HepG2 (cell line): ENCODE results near the gene GPT2. TPM values are rescaled to one million over a fixed set of nuclear protein-coding genes. Genes with fewer than 3 reads are reported as not detected.

Experiments
- ATAC-seq: fragments of 200-7000 bp; cut with Tn5 transposase; 3 replicates; pipeline ENCODE4 v1.9.1; 2020; ENCODE audit warnings: mild to moderate bottlenecking, moderate library complexity
- BruUV-seq: library from RNA; stranded (reverse); fragments of 400-500 nt; replicated peaks from 2 replicates; lab custom pipeline; 2021; lab: Mats Ljungman, UMichigan
- CTCF ChIA-PET: fragments of 300-600 bp; formaldehyde crosslinking; extraction: SDS; loops from one replicate; lab custom pipeline; 2021; ENCODE audit warnings: low total read pairs, inconsistent platforms, low intra/inter-chr PET ratio; lab: Yijun Ruan, JAX
- POLR2A ChIA-PET: fragments of 350-600 bp; sonication (Branson Sonifier 250); formaldehyde crosslinking; loops from one replicate; lab custom pipeline; 2020; ENCODE audit warnings: antibody characterized with exemption, inconsistent platforms; lab: Yijun Ruan, JAX
- DNase-seq: peaks from one replicate; pipeline ENCODE4 v3.0.0-alpha.2; 2015; ENCODE audit warnings: low spot score
- FAIRE-seq: peaks from 3 replicates; lab custom pipeline; 2011; peaks lifted over from hg19 to GRCh38; lab: Jason Lieb, UNC
- H2AFZ ChIP-seq: one replicate; pipeline ENCODE4 v1.6.1; 2011; ENCODE audit warnings: low read length, inconsistent platforms
- H3K27ac ChIP-seq: fragments of 300-600 bp; 3 replicates; pipeline ENCODE4 v1.8.0; 2011; ENCODE audit warnings: mixed run types, mild to moderate bottlenecking, mixed read lengths, low read length, inconsistent platforms; ENCODE audit not compliant: insufficient read depth; ENCODE audit errors: extremely low read length
- H3K27me3 ChIP-seq, 2 experiments: fragments of 200-600 bp in 1 of 2; 2 replicates in 1 of 2; 3 replicates in 1 of 2; pipeline versions ENCODE4 v1.6.0 to v1.8.0; 2011; ENCODE audit warnings: low read length in 2 of 2, mild to moderate bottlenecking in 2 of 2, moderate library complexity in 2 of 2, inconsistent platforms in 1 of 2; ENCODE audit not compliant: insufficient read depth in 2 of 2, control insufficient read depth in 1 of 2
- H3K36me3 ChIP-seq, 2 experiments: fragments of 200-600 bp in 1 of 2; replicated peaks in 1 of 2; 2 replicates in 1 of 2; 3 replicates in 1 of 2; pipeline versions ENCODE4 v1.5.1 to v1.8.0; 2011; ENCODE audit warnings: low read length in 2 of 2, inconsistent platforms in 1 of 2; ENCODE audit not compliant: insufficient read depth in 2 of 2, control insufficient read depth in 1 of 2
- H3K4me1 ChIP-seq: 2 replicates; pipeline ENCODE4 v1.5.1; 2012; ENCODE audit warnings: low read length, inconsistent platforms; ENCODE audit not compliant: insufficient read depth
- H3K4me2 ChIP-seq: 2 replicates; pipeline ENCODE4 v1.6.0; 2011; ENCODE audit warnings: low read depth, low read length, inconsistent platforms
- H3K4me3 ChIP-seq, 3 experiments: fragments of 200-600 bp in 1 of 3; sonication (generic), shearing (Covaris generic) in 1 of 3; replicated peaks in 1 of 3; 2 replicates each; pipeline ENCODE4 v1.5.1; 2011 to 2016; ENCODE audit warnings: low read length in 3 of 3, inconsistent platforms in 2 of 3, low read depth in 2 of 3, mild to moderate bottlenecking in 2 of 3, control low read depth in 1 of 3, mixed read lengths in 1 of 3; ENCODE audit not compliant: insufficient read depth in 1 of 3
- H3K79me2 ChIP-seq: one replicate; pipeline ENCODE4 v1.6.1; 2011; ENCODE audit warnings: low read length, inconsistent platforms; ENCODE audit not compliant: insufficient read depth
- H3K9ac ChIP-seq: 2 replicates; pipeline ENCODE4 v1.6.0; 2011; ENCODE audit warnings: mild to moderate bottlenecking, low read depth, low read length, inconsistent platforms; ENCODE audit not compliant: insufficient read depth
- H3K9me3 ChIP-seq: 2 replicates; pipeline ENCODE4 v1.5.1; 2012; ENCODE audit warnings: mild to moderate bottlenecking, low read length
- H4K20me1 ChIP-seq: 2 replicates; pipeline ENCODE4 v1.6.0; 2011; ENCODE audit warnings: inconsistent platforms, mild to moderate bottlenecking, low read length, moderate library complexity; ENCODE audit not compliant: insufficient read depth
- ARNTL ChIP-seq: sonication (generic); formaldehyde crosslinking; IDR thresholded peaks from 2 replicates; pipeline ENCODE4 v1.4.0; 2020; ENCODE audit warnings: mild to moderate bottlenecking, missing genetic modification reagents
- CEBPB ChIP-seq: IDR thresholded peaks from 2 replicates; pipeline ENCODE4 v1.6.1; 2011; ENCODE audit warnings: low read depth, low read length, improper control_type of control experiment, borderline replicate concordance
- FOSL2 ChIP-seq: sonication (generic); formaldehyde crosslinking; IDR thresholded peaks from 2 replicates; pipeline ENCODE4 v1.4.0; 2020; ENCODE audit warnings: missing genetic modification reagents
- ZNF160 ChIP-seq: sonication (generic); formaldehyde crosslinking; IDR thresholded peaks from 2 replicates; pipeline ENCODE4 v1.8.0; 2022; ENCODE audit warnings: mild to moderate bottlenecking, inconsistent platforms, missing genetic modification reagents
- WGBS: methylation state at CpG from one replicate; pipeline ENCODE4 v1.1.6; 2017; ENCODE audit warnings: low lambda C conversion rate; 5-methylcytosine and 5-hydroxymethylcytosine counted together
- in situ Hi-C: cut with HindIII; loops from 2 replicates; pipeline ENCODE4 v1.10.0; 2017; ENCODE audit warnings: low pct_unique_long_range_greater_than_20kb; ENCODE audit not compliant: extremely low pct_ligation_motif_present
- intact Hi-C: fragments of 100-400 bp; cut with micrococcal nuclease; formaldehyde crosslinking; loops from one replicate; pipeline ENCODE4 v1.10.0; 2022; ENCODE audit not compliant: unreplicated experiment
- polyA plus RNA-seq, 8 experiments: library from polyadenylated mRNA; depleted of rRNA in 3 of 8; stranded (reverse) in 7 of 8; unstranded in 1 of 8; fragments of >200 nt; fragmentation: Illumina TruSeq in 4 of 8; extraction: Trizol in 4 of 8; gene quantifications; 2 replicates each; pipeline versions ENCODE4 v1.2.1 to v1.2.3, GENCODE V29; 2011 to 2016; ENCODE audit warnings: low read depth in 4 of 8, missing spikeins in 1 of 8, mixed read lengths in 1 of 8; ENCODE audit not compliant: insufficient read depth in 1 of 8
- total RNA-seq, 5 experiments: library from RNA; depleted of rRNA; stranded (reverse); fragments of >200 nt; fragmentation: Illumina TruSeq; extraction: Trizol; gene quantifications; 2 replicates each; pipeline ENCODE4 v1.2.3, GENCODE V29; 2016; ENCODE audit warnings: low read depth in 1 of 5
- TF ChIP-seq, protein P1 (sequence below): sonication (generic); formaldehyde crosslinking; IDR thresholded peaks from one replicate; pipeline ENCODE4 v1.5.1; 2020; ENCODE audit warnings: mild to moderate bottlenecking, missing genetic modification reagents; ENCODE audit errors: not compliant biosample characterization

Gene GPT2
- total and polyA plus RNA-seq, 2 of the 13 experiments (the other 11 are each of a cell fraction or from before 2014, with no cell fraction given) = 138 to 267 TPM

DNA sequence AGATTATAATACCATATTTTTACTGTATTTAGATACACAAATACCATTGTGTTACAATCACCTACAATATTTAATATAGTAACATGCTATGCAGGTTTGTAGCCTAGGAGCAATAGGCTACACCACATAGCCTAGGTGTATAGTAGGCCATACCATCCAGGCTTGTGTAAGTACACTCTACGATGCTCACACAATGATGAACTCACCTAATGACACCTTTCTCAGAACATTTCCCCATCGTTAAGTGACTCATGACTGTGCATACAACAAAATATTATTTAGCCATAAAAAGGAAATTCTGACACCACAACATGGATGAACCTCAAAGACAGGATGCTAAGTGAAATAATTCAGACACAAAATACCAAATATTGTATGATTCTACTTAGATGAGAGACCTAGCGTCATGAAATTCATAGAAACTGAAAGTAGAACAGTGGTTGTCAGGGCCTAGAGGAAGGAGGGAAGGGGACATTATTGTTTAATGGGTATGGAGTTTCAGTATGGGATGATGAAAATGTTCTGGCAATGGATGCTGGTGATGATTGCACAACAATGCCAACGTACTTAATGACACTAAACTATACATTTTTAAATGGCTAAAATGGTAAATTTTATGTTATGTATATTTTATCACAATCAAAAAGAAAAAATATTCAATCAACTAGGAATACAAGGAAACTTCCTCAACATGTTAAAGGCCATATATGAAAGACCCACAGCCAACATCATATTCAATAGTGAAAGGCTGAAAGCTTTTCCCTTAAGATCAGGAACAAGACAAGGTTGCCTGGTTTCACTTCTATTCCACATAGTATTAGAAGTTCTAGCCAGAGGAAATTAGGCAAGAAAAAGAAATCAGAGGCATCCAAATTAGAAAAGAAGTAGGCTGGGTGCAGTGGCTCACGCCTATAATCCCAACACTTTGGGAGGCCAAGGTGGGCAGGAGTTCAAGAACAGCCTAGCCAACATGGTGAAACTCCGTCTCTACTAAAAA is 47.3 kb upstream of the GPT2 start:
- H3K4me2 ChIP-seq = peak overlapping the region; percentile 53; the same call in 1 of the 2 replicates
- DNase-seq = no peak
- POLR2A ChIA-PET = no interaction called here
- H4K20me1 ChIP-seq = no peaks in the 10 kb centered on the region
- peak; percentile 86 for TF ChIP-seq CEBPB
- no peak for TF ChIP-seq ARNTL (CRISPR knock-in tag)
- TF ChIP-seq, protein P1, sequence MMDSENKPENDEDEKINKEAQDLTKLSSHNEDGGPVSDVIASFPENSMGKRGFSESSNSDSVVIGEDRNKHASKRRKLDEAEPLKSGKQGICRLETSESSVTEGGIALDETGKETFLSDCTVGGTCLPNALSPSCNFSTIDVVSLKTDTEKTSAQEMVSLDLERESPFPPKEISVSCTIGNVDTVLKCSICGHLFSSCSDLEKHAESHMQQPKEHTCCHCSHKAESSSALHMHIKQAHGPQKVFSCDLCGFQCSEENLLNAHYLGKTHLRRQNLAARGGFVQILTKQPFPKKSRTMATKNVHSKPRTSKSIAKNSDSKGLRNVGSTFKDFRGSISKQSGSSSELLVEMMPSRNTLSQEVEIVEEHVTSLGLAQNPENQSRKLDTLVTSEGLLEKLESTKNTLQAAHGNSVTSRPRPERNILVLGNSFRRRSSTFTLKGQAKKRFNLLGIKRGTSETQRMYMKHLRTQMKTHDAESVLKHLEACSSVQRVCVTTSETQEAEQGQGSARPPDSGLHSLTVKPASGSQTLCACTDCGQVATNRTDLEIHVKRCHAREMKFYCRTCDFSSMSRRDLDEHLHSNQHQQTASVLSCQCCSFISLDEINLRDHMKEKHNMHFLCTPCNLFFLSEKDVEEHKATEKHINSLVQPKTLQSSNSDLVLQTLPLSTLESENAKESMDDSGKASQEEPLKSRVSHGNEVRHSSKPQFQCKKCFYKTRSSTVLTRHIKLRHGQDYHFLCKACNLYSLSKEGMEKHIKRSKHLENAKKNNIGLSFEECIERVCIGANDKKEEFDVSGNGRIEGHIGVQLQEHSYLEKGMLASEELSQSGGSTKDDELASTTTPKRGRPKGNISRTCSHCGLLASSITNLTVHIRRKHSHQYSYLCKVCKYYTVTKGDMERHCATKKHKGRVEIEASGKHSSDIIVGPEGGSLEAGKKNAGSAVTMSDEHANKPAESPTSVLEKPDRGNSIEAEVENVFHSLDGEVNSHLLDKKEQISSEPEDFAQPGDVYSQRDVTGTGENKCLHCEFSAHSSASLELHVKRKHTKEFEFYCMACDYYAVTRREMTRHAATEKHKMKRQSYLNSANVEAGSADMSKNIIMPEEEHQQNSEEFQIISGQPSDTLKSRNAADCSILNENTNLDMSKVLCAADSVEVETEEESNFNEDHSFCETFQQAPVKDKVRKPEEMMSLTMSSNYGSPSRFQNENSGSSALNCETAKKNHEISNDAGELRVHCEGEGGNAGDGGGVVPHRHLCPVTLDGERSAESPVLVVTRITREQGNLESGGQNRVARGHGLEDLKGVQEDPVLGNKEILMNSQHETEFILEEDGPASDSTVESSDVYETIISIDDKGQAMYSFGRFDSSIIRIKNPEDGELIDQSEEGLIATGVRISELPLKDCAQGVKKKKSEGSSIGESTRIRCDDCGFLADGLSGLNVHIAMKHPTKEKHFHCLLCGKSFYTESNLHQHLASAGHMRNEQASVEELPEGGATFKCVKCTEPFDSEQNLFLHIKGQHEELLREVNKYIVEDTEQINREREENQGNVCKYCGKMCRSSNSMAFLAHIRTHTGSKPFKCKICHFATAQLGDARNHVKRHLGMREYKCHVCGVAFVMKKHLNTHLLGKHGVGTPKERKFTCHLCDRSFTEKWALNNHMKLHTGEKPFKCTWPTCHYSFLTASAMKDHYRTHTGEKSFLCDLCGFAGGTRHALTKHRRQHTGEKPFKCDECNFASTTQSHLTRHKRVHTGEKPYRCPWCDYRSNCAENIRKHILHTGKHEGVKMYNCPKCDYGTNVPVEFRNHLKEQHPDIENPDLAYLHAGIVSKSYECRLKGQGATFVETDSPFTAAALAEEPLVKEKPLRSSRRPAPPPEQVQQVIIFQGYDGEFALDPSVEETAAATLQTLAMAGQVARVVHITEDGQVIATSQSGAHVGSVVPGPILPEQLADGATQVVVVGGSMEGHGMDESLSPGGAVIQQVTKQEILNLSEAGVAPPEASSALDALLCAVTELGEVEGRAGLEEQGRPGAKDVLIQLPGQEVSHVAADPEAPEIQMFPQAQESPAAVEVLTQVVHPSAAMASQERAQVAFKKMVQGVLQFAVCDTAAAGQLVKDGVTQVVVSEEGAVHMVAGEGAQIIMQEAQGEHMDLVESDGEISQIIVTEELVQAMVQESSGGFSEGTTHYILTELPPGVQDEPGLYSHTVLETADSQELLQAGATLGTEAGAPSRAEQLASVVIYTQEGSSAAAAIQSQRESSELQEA (CRISPR knock-in tag) = no peak
- TF ChIP-seq ZNF160 (CRISPR knock-in tag) = no peak
- peak; percentile 26; the same call in 1 of the 2 replicates for TF ChIP-seq FOSL2 (CRISPR knock-in tag)
- no peaks in the 10 kb centered on the region for H3K36me3 ChIP-seq
- no peak overlapping the region for H2AFZ ChIP-seq
- H3K4me1 ChIP-seq = peaks cover 54% of the 10 kb centered on the region
- no peaks in the 10 kb centered on the region for H3K9me3 ChIP-seq
- no peak for ATAC-seq
- CTCF ChIA-PET = no interaction called here
- no peaks in the 10 kb centered on the region for H3K27me3 ChIP-seq
- intact Hi-C loops (no loop called here), in situ Hi-C loops (no loop called here)
- WGBS = 28% methylated on average over 6 of the region's 6 CpGs
- H3K79me2 ChIP-seq = no peaks in the 10 kb centered on the region
- no TSS peak for BruUV-seq
- no peak for FAIRE-seq
- no peak overlapping the region for H3K27ac ChIP-seq
- peak overlapping the region in 1 of 3 experiments; percentile 9; a peak in 1 of 6 replicates for H3K4me3 ChIP-seq
- no peak overlapping the region for H3K9ac ChIP-seq
